OCI-LY1 (cell line): ENCODE measurements around the gene ST3GAL5.

Source experiments
- H2AFZ ChIP-seq: fragments of 200-600 bp; sonication (generic), shearing (Covaris generic); 2 replicates; pipeline ENCODE4 v1.6.0; 2014; ENCODE audit warnings: antibody characterized with exemption, mild to moderate bottlenecking, low read length
- H3F3A ChIP-seq: fragments of 200-600 bp; sonication (generic), shearing (Covaris generic); 2 replicates; pipeline ENCODE4 v1.6.0; 2014; ENCODE audit warnings: mild to moderate bottlenecking, antibody characterized with exemption, low read length, moderate library complexity; ENCODE audit not compliant: insufficient read depth
- H3K27ac ChIP-seq: fragments of 200-600 bp; sonication (generic); 2 replicates; pipeline ENCODE4 v1.5.1; 2014; ENCODE audit warnings: low read length, mixed run types, mild to moderate bottlenecking, low read depth; ENCODE audit not compliant: poor library complexity, severe bottlenecking
- H3K27me3 ChIP-seq: fragments of 200-600 bp; sonication (generic); 2 replicates; pipeline ENCODE4 v1.6.0; 2014; ENCODE audit warnings: antibody characterized with exemption, mild to moderate bottlenecking, low read length, moderate library complexity; ENCODE audit not compliant: insufficient read depth
- H3K36me3 ChIP-seq: fragments of 200-600 bp; sonication (generic); 2 replicates; pipeline ENCODE4 v1.6.1; 2014; ENCODE audit warnings: mild to moderate bottlenecking, antibody characterized with exemption, low read length, moderate library complexity, mixed read lengths; ENCODE audit not compliant: insufficient read depth
- H3K4me1 ChIP-seq: fragments of 200-600 bp; sonication (generic); 2 replicates; pipeline ENCODE4 v1.5.1; 2014; ENCODE audit warnings: mild to moderate bottlenecking, low read length, moderate library complexity; ENCODE audit not compliant: insufficient read depth, severe bottlenecking
- H3K4me2 ChIP-seq: fragments of 200-600 bp; sonication (generic), shearing (Covaris generic); 2 replicates; pipeline ENCODE4 v1.6.1; 2014; ENCODE audit warnings: low read length
- H3K4me3 ChIP-seq: fragments of 200-600 bp; sonication (generic); 2 replicates; pipeline ENCODE4 v1.5.1; 2014; ENCODE audit warnings: low read length, low read depth, mild to moderate bottlenecking, mixed read lengths; ENCODE audit not compliant: poor library complexity, severe bottlenecking
- H3K79me2 ChIP-seq: fragments of 200-600 bp; shearing (Covaris generic); 2 replicates; pipeline ENCODE4 v1.6.1; 2016; ENCODE audit warnings: mixed run types, low read length, mixed read lengths; ENCODE audit not compliant: insufficient read depth
- H3K9ac ChIP-seq: fragments of 200-600 bp; sonication (generic), shearing (Covaris generic); 2 replicates; pipeline ENCODE4 v1.6.1; 2014; ENCODE audit warnings: mild to moderate bottlenecking, low read length, mixed read lengths
- H3K9me2 ChIP-seq: fragments of 200-600 bp; sonication (generic), shearing (Covaris generic); 2 replicates; pipeline ENCODE4 v1.6.1; 2014; ENCODE audit warnings: low read depth, mild to moderate bottlenecking, low read length, mixed read lengths
- H3K9me3 ChIP-seq: fragments of 200-600 bp; shearing (Covaris generic); 2 replicates; pipeline ENCODE4 v1.6.1; 2014; ENCODE audit warnings: low read length, mixed read lengths
- H4K20me1 ChIP-seq: fragments of 200-600 bp; sonication (generic), shearing (Covaris generic); 2 replicates; pipeline ENCODE4 v1.6.0; 2016; ENCODE audit warnings: mild to moderate bottlenecking, low read length; ENCODE audit not compliant: insufficient read depth
- CTCF ChIP-seq: fragments of 200-600 bp; sonication (generic), shearing (Covaris generic); IDR thresholded peaks from 2 replicates; pipeline ENCODE4 v1.5.1; 2017; ENCODE audit warnings: mild to moderate bottlenecking, antibody characterized with exemption, low read length, moderate library complexity, mixed read lengths
- EZH2 ChIP-seq: fragments of 200-600 bp; sonication (generic), shearing (Covaris generic); IDR thresholded peaks from 2 replicates; pipeline ENCODE4 v1.8.0; 2017; ENCODE audit warnings: borderline replicate concordance, mixed run types, mild to moderate bottlenecking, antibody characterized with exemption, low read length, moderate library complexity, mixed read lengths

The ST3GAL5 gene

DNA sequence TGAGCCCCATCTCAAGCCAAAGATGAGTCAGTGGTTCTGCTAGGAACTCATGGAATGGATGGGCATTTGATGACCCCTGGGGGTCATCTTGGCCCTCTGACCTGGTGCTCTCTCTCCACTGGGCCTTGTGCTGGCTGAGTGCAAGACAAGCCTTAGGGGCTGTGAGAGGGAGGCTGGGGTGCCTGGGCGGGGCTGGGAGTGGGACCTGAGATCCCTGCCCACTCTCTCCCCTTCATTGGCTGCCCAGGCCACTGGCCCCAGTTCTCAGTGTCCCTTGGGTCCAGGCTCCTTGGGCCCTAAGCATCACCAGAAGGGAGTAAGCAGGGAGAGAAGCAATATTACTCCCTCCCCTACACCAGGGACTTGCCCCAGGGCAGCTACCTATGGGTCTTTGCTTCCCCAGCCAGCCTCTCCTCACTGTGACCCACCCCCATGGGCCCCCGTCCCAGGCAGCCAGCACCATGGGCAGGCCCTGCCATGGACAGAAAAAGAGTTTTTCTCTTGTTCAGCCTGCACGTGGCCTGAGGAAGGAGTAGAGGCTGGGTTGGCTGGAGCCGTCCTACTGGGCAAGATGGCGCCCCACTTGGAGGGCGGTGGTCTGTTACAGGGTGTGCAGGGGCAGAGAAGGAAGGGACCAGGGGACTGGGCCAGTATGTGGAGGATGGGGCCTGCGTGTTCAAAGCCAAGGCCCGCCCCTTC lies 101.4 kb downstream of the ST3GAL5 start:
- H3K9me2 ChIP-seq: no peaks in the 10 kb centered on the region
- no peaks in the 10 kb centered on the region for H3F3A ChIP-seq
- H3K27ac ChIP-seq: no peak overlapping the region
- H3K4me3 ChIP-seq: no peak overlapping the region
- H3K36me3 ChIP-seq: no peaks in the 10 kb centered on the region
- no peak overlapping the region for H2AFZ ChIP-seq
- no peaks in the 10 kb centered on the region for H4K20me1 ChIP-seq
- H3K9ac ChIP-seq: no peak overlapping the region
- H3K79me2 ChIP-seq: no peaks in the 10 kb centered on the region
- no peaks in the 10 kb centered on the region for H3K9me3 ChIP-seq
- H3K4me1 ChIP-seq: no peaks in the 10 kb centered on the region
- H3K4me2 ChIP-seq: no peak overlapping the region
- TF ChIP-seq EZH2 (no peak), CTCF (no peak)
- H3K27me3 ChIP-seq: 0 out of 2 replicates have a peak, but pooled peaks cover 6% of the 10 kb centered on the region
